GM12892 (cell line): ENCODE results near the gene TAF11.
A peak's percentile ranks its signal among the peaks of the same experiment; 100 is the strongest.
"Not testable (repeated sequence)": the region's sequence is repeated elsewhere in the genome, so short reads cannot be mapped to it uniquely, and the experiment has no call there.

ENCODE experiments used
- DNase-seq: peaks from one replicate; pipeline ENCODE4 v3.0.0; 2011; ENCODE audit not compliant: insufficient read length
- FAIRE-seq: peaks from 2 replicates; lab custom pipeline; 2011; peaks lifted over from hg19 to GRCh38; lab: Jason Lieb, UNC
- POLR2A ChIP-seq: IDR thresholded peaks from 2 replicates; pipeline ENCODE4 v1.6.1; 2011; ENCODE audit warnings: low read depth, low read length, control low read depth
- POLR2AphosphoS5 ChIP-seq: IDR thresholded peaks from 2 replicates; pipeline ENCODE4 v1.6.1; 2011; ENCODE audit warnings: low read depth, low read length, control low read depth
- TAF1 ChIP-seq: IDR thresholded peaks from 2 replicates; pipeline ENCODE4 v1.6.1; 2011; ENCODE audit warnings: low read depth, mild to moderate bottlenecking, control low read depth, low read length, borderline replicate concordance

TAF11 gene

DNA sequence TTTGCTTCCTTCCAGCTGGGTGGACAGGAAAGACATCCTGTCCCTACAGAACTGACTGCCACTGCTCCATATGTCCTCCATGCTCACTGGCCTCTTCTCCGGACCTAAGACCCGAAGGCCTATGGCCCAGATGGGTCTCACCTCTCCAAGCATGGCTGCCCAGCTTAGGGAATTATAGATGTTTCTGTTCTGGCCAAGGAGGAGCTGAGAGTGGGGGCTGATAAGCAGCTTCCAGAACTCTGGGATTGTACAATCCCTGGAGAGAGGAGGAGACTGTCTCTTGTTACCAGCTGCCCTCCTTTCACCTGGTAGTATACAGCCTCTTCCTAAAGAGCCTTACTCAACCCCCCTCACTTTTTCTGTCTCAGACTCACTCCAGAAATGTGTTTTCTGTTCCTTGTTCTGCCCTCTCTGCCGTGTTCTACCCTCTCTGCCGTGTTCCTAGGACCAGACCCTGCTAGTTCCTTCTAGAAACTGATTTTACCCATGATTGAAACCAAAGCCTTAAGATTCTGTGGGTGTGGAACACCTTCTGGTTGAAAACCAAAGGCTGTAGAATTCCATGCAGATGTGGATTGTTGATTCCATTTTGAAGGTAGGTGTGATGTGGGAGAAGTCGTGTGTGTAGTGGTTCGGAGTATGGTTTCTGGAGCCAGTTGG lies 29.9 kb upstream of the TAF11 start:
- FAIRE-seq (no peak), DNase-seq (no peak)
- no peak for TF ChIP-seq POLR2AphosphoS5
- TF ChIP-seq POLR2A = no peak
- no peak for TF ChIP-seq TAF1

DNA sequence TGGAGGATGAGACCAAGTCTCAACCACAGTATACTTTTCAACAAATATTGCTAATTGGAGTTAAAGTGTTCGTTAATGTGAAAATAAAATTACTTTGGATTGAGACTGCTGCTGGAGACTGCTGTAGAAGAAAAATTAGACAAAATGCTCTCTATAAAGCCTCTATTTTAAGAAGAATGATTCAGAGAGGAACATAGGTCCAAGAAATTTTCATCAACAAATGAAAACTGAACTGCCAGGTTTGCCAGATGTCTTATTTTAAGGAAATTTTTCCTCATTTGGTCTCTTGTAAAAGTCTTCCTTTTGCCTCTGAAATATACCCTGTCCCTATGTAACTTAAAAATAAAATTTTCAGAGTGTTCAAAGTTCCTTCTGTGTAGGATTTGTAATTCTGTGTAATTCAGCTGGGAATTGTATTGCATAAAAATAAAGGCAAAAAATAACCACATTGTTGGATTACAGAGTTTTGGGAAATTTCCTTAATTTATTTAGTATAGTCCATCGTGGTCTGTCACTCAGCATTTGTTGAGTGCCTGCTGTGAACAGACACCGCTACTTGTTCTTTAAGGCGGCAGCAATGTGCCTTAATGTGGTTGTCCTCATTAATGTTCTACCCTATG lies 28.6 kb upstream of the TAF11 start:
- TF ChIP-seq POLR2AphosphoS5 (no peak), POLR2A (no peak), TAF1 (no peak)
- no peak for DNase-seq
- no peak for FAIRE-seq

DNA sequence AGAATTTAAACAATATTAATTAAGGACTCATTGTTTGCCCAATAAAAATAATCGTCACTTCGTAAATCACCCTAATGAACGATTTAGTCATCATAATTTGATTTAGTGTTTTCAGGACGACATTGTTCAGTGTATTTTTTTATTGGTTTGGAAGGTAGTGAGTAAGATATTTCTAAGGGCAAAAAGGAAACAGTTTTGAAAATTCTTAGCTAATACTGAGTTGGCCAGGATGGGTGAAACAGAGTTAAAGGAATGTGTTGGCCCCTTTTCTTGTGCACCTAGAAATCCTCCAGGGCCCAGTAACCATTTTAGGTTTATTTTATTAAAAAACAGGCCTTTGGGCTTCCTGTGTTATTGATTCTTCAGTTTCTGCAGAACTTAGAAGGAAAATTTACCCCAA lies 26.5 kb upstream of the TAF11 start:
- FAIRE-seq (no peak), DNase-seq (no peak)
- TF ChIP-seq POLR2AphosphoS5 (no peak), POLR2A (no peak), TAF1 (no peak)

DNA sequence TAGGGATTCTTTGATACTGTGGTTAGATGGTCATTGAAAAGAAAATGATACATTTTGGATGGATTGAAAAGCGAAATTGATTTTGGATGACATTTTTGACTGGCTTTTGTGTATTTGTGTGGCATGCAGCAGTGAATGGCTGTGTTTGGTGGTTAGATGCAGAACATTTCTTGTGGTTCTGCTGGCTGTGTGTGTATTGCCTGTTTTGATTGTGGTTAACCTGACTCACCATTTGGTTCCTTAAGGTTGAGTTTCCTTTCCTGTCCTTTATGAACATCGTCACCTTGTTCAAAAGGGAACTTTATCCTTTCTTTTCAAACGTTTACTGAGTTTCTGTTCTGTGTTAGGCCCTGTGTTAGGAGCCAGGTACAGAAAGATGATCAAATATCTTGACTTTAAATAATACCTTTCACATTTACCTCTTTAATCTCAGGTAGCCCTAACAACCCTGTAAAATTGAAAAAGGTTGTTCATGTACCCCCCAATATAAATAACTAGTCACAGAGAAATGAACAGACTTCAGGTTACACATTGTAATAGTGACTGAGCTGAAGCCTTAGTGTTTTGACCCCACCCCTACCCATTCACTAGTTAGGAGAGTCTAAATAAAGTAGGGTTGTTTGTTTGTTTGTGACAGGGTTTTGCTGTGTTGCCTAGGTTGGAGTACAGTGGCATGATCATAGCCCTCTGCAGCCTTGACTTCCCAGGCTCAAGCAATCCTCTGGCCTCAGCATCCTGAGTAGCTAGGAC lies 25.0 kb upstream of the TAF11 start:
- TF ChIP-seq POLR2AphosphoS5 = no peak
- TF ChIP-seq POLR2A = no peak
- no peak for TF ChIP-seq TAF1
- no peak for DNase-seq
- FAIRE-seq = peak; percentile 56

DNA sequence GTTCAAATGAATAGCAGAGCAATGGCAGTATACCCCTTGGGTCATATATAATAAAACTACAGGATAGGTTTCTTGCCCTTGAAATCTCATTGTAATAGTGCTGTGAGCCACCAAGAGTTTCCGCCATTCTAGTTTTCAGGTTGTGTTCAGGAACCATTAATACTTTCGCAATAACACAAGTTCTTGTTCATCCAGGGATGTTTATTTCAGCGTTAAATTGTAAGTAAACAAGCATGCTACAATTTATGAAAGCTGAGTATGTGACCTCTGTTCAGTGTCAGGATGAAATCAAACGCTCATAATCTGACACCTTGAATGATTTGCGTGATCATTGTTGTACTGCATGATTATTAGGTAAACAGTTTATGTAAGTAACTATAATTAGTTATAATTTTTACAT lies 24.0 kb upstream of the TAF11 start:
- no peak for TF ChIP-seq TAF1
- TF ChIP-seq POLR2AphosphoS5 = no peak
- TF ChIP-seq POLR2A = no peak
- no peak for DNase-seq
- FAIRE-seq = no peak

DNA sequence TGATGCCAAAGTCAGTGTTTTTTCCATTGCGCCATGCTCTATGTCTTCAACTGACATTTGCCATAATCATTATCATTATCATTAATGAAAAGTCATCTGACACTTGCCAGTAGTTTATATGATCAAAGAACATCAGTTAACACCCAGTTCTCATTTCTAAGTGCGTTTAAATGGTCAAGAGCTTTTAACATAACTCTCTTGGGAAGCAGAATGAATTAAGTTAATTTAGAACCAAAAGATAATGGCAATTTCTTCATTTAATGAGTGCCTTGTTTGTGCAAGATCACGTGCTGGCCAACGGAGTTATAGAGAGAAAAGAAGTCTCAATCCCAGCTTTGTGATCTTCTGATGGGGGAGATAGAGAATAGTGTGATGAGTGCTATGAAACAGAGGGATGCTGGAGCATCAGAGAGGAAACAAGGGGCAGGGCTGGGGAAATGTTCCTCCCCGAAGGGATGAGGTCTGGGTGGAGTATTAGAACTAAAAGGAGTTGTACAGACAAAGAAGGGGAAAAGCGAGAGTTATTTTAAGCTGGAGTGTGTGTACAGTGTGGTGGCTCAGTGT lies 21.6 kb upstream of the TAF11 start:
- DNase-seq (no peak), FAIRE-seq (no peak)
- TF ChIP-seq TAF1 (no peak), POLR2AphosphoS5 (no peak), POLR2A (no peak)

DNA sequence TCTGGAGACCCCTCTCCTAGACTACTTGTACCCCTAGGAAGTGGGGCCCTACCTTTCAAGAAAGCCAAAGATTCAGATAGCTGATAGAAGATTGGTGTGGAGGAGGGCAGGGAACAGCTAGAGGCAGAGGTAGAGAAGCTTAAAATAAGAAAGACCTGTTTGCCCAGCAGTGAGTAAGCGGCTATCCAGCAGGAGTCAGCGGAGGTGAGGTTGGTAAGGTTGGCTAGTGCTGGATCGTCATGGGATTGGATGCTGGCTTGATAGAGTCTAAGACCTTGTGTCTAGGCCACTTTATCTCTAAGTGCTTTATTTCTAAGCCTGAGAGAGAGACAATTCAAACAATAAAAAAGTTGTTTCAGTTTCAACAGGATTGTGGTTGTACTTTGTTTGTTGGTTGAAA lies 20.4 kb upstream of the TAF11 start:
- DNase-seq = no peak
- no peak for FAIRE-seq
- no peak for TF ChIP-seq POLR2A
- no peak for TF ChIP-seq POLR2AphosphoS5
- TF ChIP-seq TAF1 = no peak

DNA sequence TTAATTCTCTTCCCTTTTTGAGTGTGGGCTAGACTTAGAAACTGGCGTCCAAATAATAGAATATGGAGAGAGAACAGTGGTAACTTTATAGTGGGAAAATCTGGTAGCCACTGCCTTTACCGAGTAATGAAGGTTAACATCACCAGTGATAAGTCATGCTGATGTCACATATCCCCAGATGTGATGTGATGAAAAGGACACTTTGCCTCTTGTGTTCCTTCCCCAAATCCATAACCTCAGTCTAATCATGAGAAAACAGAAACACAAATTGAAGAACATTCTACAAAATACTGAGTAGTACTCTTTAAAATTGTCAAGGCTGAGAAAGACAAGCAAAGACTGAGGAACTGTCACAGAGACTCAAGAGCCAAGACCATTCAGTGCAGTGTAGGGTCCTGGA lies 19.0 kb upstream of the TAF11 start:
- no peak for FAIRE-seq
- no peak for DNase-seq
- TF ChIP-seq POLR2A (no peak), POLR2AphosphoS5 (no peak), TAF1 (no peak)

DNA sequence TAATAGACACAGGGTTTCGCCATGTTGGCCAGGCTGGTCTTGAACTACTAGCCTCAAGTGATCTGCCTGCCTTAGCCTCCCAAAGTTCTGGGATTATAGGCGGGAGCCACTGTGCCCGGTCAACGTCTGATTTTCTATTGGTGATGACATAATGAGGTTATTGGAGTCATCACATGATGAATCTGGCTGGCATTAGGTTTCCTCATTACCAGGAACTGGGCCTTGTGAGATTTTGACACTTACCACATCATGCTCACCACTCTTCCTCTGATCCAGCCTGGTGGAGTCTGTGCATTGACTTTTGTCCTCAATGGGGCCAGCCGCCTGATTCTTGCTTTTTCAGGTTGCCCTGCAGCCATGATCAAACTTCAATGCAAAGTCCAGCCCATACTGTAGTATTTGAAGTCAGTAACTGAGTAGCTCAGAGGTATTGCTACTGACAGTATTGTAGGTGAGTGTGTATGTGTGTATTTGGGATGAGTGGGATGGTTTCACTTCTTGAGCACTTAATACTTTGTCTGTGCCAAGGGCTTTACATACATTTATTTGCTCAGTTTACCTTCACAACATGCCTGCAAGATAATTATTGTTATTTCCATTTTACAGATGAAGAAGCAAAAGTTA lies 17.3 kb upstream of the TAF11 start:
- FAIRE-seq = no peak
- no peak for DNase-seq
- TF ChIP-seq TAF1 = no peak
- no peak for TF ChIP-seq POLR2AphosphoS5
- no peak for TF ChIP-seq POLR2A

DNA sequence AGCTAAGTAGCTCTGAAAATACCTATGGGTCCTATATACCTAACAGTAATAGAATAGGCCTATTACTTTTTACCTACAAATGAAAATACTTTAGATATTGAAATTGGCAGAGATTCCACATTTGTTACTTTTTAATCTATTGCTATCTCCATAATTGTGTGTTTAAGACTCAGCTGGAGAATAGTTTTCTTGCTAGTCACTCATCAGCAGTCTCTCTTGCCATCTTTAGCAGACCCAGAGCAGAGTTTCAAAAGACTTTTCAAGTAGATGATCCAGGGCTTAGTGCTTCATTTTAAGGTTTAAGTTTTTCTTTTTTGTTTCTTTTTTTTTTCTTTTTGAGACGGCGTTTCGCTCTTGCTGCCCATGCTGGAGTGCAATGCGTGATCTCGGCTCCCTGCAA lies 14.1 kb upstream of the TAF11 start:
- TF ChIP-seq TAF1 = no peak
- no peak for TF ChIP-seq POLR2A
- TF ChIP-seq POLR2AphosphoS5 = no peak
- DNase-seq (no peak), FAIRE-seq (no peak)

DNA sequence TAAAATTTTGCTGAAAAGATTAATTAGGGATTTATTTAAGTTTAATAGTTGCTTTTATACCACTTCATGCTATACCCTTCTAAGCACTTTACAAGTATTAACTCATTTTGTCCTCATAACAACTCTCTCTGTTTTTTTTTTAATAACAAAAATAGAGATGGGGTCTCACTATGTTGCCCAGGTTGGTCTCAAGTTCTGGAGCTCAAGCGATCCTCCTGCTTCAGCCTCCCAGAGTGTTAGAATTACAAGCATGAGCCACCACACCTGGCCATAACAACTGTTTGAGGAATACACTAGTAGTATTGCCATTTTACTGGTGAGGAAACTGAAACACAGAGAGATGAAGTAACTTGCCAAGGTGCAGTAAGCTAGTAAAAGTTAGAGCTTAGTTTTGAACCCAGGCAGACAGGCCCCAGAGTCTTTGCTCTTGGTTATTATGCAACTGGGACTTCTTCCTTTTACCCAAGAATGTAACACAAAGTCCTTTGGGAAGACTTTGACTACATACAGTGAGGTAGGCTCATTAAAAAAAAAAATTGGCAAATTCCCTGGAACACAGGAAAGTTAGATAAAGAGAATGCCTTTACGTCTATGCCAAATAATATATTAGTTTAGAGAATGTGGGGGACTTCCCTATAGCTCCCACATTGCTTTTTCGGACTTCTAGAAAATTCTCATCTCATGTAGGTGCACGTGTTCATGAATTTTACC lies 12.6 kb upstream of the TAF11 start:
- TF ChIP-seq POLR2AphosphoS5 (no peak), TAF1 (no peak), POLR2A (no peak)
- DNase-seq (no peak), FAIRE-seq (no peak)

DNA sequence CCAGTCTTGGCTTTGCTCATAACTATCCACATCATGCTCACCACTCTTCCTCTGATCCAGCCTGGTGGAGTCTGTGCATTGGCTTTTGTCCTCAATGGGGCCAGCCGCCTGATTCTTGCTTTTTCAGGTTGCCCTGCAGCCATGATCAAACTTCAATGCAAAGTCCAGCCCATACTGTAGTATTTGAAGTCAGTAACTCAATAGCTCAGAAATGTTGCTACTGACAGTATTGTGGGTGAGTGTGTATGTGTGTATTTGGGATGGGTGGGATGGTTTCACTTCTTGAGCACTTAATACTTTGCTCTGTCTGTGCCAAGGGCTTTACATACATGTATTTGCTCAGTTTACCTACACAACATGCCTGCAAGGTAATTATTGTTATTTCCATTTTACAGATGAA lies 11.9 kb upstream of the TAF11 start:
- not testable (repeated sequence) for DNase-seq, FAIRE-seq
